ENCODE data around the gene CP. TPM values are rescaled to one million over a fixed set of nuclear protein-coding genes. Genes with fewer than 3 reads are reported as not detected.

The CP gene
- total RNA-seq, 1 donor from 2014 or later: not detected

- Mint-ChIP-seq H3K4me1 (peaks cover 3% of the 10 kb centered on the region), H3K27ac (no peak overlapping the region), H3K27me3 (no peaks in the 10 kb centered on the region), H3K4me3 (no peak overlapping the region), H3K36me3 (ENCODE audit: low read depth) (no peaks in the 10 kb centered on the region), H3K9me3 (no peaks in the 10 kb centered on the region)
- no peak for TF ChIP-seq CTCF (IDR thresholded peaks at IDR 0.05)
- intact Hi-C loops (cut with micrococcal nuclease): no loop called here
- DNase-seq (no peak), ATAC-seq (ENCODE audit: low read depth) (no peak)
- ChIA-PET CTCF (no interaction called here), POLR2A (no interaction called here)
Measured at GRCh38 chr3:149209431-149209830, 12.2 kb downstream of the CP start.

GRCh38 chr3:149207475-149207874 lies 14.2 kb downstream of the CP start:
- CTCF ChIA-PET: interaction anchor here (0.7 kb wide), 1 partner anchor 61 kb away, joined by 3 read pairs; no protein-coding TSS in a partner anchor
- intact Hi-C loops (cut with micrococcal nuclease): no loop called here
- H3K4me1 Mint-ChIP-seq: peaks cover 16% of the 10 kb centered on the region
- DNase-seq (no peak), ATAC-seq (ENCODE audit: low read depth) (no peak)
- no peak overlapping the region for H3K27ac Mint-ChIP-seq
- POLR2A ChIA-PET: no interaction called here
- H3K27me3 Mint-ChIP-seq: no peaks in the 10 kb centered on the region
- no peak for TF ChIP-seq CTCF (IDR thresholded peaks at IDR 0.05)
- H3K9me3 Mint-ChIP-seq: no peaks in the 10 kb centered on the region
- no peaks in the 10 kb centered on the region for H3K36me3 Mint-ChIP-seq (ENCODE audit: low read depth)
- no peak overlapping the region for H3K4me3 Mint-ChIP-seq

- Mint-ChIP-seq H3K27ac (no peak overlapping the region), H3K4me1 (peaks cover 18% of the 10 kb centered on the region), H3K27me3 (no peaks in the 10 kb centered on the region), H3K9me3 (no peaks in the 10 kb centered on the region), H3K36me3 (ENCODE audit: low read depth) (no peaks in the 10 kb centered on the region), H3K4me3 (no peak overlapping the region)
- intact Hi-C loops (cut with micrococcal nuclease): loop anchor here (5.0 kb wide), 2 partner anchors 57 to 82 kb away; no protein-coding TSS in a partner anchor
- DNase-seq (no peak), ATAC-seq (ENCODE audit: low read depth) (no peak)
- ChIA-PET CTCF (no interaction called here), POLR2A (no interaction called here)
- no peak for TF ChIP-seq CTCF (IDR thresholded peaks at IDR 0.05)
Measured at GRCh38 chr3:149204390-149204991, 17.1 kb downstream of the CP start.

GRCh38 chr3:149203758-149204157 lies 17.9 kb downstream of the CP start:
- H3K9me3 Mint-ChIP-seq: no peaks in the 10 kb centered on the region
- H3K4me1 Mint-ChIP-seq: peaks cover 18% of the 10 kb centered on the region
- ATAC-seq (ENCODE audit: low read depth) (peak; percentile 97), DNase-seq (no peak)
- no peaks in the 10 kb centered on the region for H3K36me3 Mint-ChIP-seq (ENCODE audit: low read depth)
- peak overlapping the region; percentile 54 for H3K27ac Mint-ChIP-seq
- no peak for TF ChIP-seq CTCF (IDR thresholded peaks at IDR 0.05)
- POLR2A ChIA-PET: interaction anchor here (1.2 kb wide), 1 partner anchor 74 kb away, joined by 5 read pairs; the partner anchor contains the start of gene HPS3
- H3K27me3 Mint-ChIP-seq: no peaks in the 10 kb centered on the region
- intact Hi-C loops (cut with micrococcal nuclease): loop anchor here (2.0 to 5.0 kb wide), 5 partner anchors 21 to 81 kb away; no protein-coding TSS in a partner anchor
- CTCF ChIA-PET: interaction anchor here (1.3 kb wide), 1 partner anchor 83 kb away, joined by 4 read pairs; no protein-coding TSS in a partner anchor
- H3K4me3 Mint-ChIP-seq: peak overlapping the region; percentile 17

- Mint-ChIP-seq H3K9me3 (no peaks in the 10 kb centered on the region), H3K4me3 (no peak overlapping the region), H3K27ac (no peak overlapping the region), H3K36me3 (ENCODE audit: low read depth) (no peaks in the 10 kb centered on the region), H3K27me3 (no peaks in the 10 kb centered on the region), H3K4me1 (peaks cover 15% of the 10 kb centered on the region)
- no peak for TF ChIP-seq CTCF (IDR thresholded peaks at IDR 0.05)
- ATAC-seq (ENCODE audit: low read depth) (no peak), DNase-seq (no peak)
- POLR2A ChIA-PET: no interaction called here
- intact Hi-C loops (cut with micrococcal nuclease): no loop called here
- CTCF ChIA-PET: no interaction called here
Measured at GRCh38 chr3:149199474-149199873, 22.2 kb downstream of the CP start.

All from activated B cell treated with CpG ODN at 0.5 μM for 24 hours (primary cell).